Endodermal cell (in vitro differentiated cells): ENCODE measurements around the gene MARCHF5. TPM values are rescaled to one million over a fixed set of nuclear protein-coding genes. Genes with fewer than 3 reads are reported as not detected.

Experiments used
- DNase-seq: peaks from one replicate; pipeline ENCODE4 v3.0.0-alpha.2; 2017
- H3K27ac ChIP-seq: 2 replicates; pipeline ENCODE4 v1.5.1; 2013; ENCODE audit warnings: mild to moderate bottlenecking, low read depth, low read length, moderate library complexity
- H3K27me3 ChIP-seq: 2 replicates; pipeline ENCODE4 v1.6.1; 2013; ENCODE audit warnings: mild to moderate bottlenecking, low read length, moderate library complexity; ENCODE audit not compliant: insufficient read depth, control insufficient read depth, poor library complexity, severe bottlenecking
- H3K36me3 ChIP-seq: 2 replicates; pipeline ENCODE4 v1.7.0; 2013; ENCODE audit warnings: mild to moderate bottlenecking, low read length, moderate library complexity; ENCODE audit not compliant: control insufficient read depth, insufficient read depth
- H3K4me1 ChIP-seq: one replicate; pipeline ENCODE4 v1.7.0; 2013; ENCODE audit warnings: low read length; ENCODE audit not compliant: control insufficient read depth, insufficient read depth
- H3K4me3 ChIP-seq: 2 replicates; pipeline ENCODE4 v1.5.1; 2013; ENCODE audit warnings: mild to moderate bottlenecking, low read length, moderate library complexity
- H3K9ac ChIP-seq: 2 replicates; pipeline ENCODE4 v1.6.1; 2013; ENCODE audit warnings: mild to moderate bottlenecking, low read length, moderate library complexity; ENCODE audit not compliant: poor library complexity, severe bottlenecking; ENCODE audit errors: extremely low read depth
- H3K9me3 ChIP-seq: 2 replicates; pipeline ENCODE4 v1.6.1; 2013; ENCODE audit warnings: mild to moderate bottlenecking, low read length, moderate library complexity; ENCODE audit not compliant: control insufficient read depth
- H3K27ac Mint-ChIP-seq: 2 replicates; pipeline ENCODE4 v1.8.0; 2020; ENCODE audit warnings: mixed read lengths
- H3K27me3 Mint-ChIP-seq: 2 replicates; pipeline ENCODE4 v1.8.0; 2021; ENCODE audit warnings: mild to moderate bottlenecking, mixed read lengths; ENCODE audit not compliant: insufficient read depth
- H3K36me3 Mint-ChIP-seq: 2 replicates; pipeline ENCODE4 v1.8.0; 2020; ENCODE audit warnings: low read depth, mixed read lengths
- H3K4me1 Mint-ChIP-seq: 2 replicates; pipeline ENCODE4 v1.8.0; 2020; ENCODE audit warnings: mixed read lengths
- H3K4me3 Mint-ChIP-seq: 2 replicates; pipeline ENCODE4 v1.8.0; 2020; ENCODE audit warnings: mild to moderate bottlenecking, moderate library complexity, mixed read lengths
- H3K9me3 Mint-ChIP-seq: 2 replicates; pipeline ENCODE4 v1.8.0; 2020; ENCODE audit warnings: mild to moderate bottlenecking, mixed read lengths
- WGBS, 2 experiments: methylation state at CpG; one replicate each; pipeline versions ENCODE4 v1.1.5 to v1.1.7; 2013; ENCODE audit warnings: missing lambda C conversion rate in 2 of 2, mixed read lengths in 1 of 2; ENCODE audit not compliant: insufficient coverage in 1 of 2, insufficient read length in 1 of 2; 5-methylcytosine and 5-hydroxymethylcytosine counted together
- long read RNA-seq, 4 experiments: library from polyadenylated mRNA in 2 of 4; library from RNA in 1 of 4; library from capped mRNA in 1 of 4; stranded (forward) in 3 of 4; unstranded in 1 of 4; transcript quantifications; one replicate each; pipeline ENCODE4 v2.0.0, GENCODE V29; 2020 to 2021; ENCODE audit warnings: inconsistent platforms in 1 of 4
- polyA plus RNA-seq, 2 experiments: library from polyadenylated mRNA; stranded (reverse); fragments of 50-300 nt; gene quantifications; one replicate each; pipeline ENCODE4 v1.2.3, GENCODE V29; 2013
- total RNA-seq, 2 donors: library from RNA; stranded (reverse); fragmentation: NEBNext Ultra II Directional in 1 of 2; extraction: Animal tissue kit (Norgen Biotek cat#: 25700) in 1 of 2; gene quantifications; 2 replicates in 1 of 2; 3 replicates in 1 of 2; pipeline ENCODE4 v1.2.1, GENCODE V29; 2021
- TF ChIP-seq, protein P1 (sequence below): fragments of 200-600 bp; sonication (generic); conservative IDR thresholded peaks from 2 replicates; pipeline ENCODE4 v1.5.0; 2021; ENCODE audit warnings: antibody characterized with exemption, mild to moderate bottlenecking

Gene MARCHF5
- total RNA-seq, result 10 to 100 TPM; 29.8 to 38.0 TPM
- polyA plus RNA-seq (2013, experiment 1 of 2), result 46.9 TPM
- 42.9 TPM for polyA plus RNA-seq (2013, experiment 2 of 2)
- long read RNA-seq, experiment 1, transcript MARCH5-201 (6 exons, 3,926 nt), result major isoform, 5 of 12 reads
- long read RNA-seq, experiment 1, partial matches to known transcripts, result 1 of 12 reads
- long read RNA-seq, experiment 1, other reads (novel, unspliced or antisense), result 6 of 12 reads
- long read RNA-seq, experiment 2, transcript MARCH5-201 (6 exons, 3,926 nt), result major isoform, 42 of 51 reads
- long read RNA-seq, experiment 2, partial matches to known transcripts, result 5 of 51 reads
- long read RNA-seq, experiment 2, other reads (novel, unspliced or antisense), result 4 of 51 reads
- long read RNA-seq, experiment 3, transcript MARCH5-201 (6 exons, 3,926 nt), result major isoform, 117 of 142 reads
- long read RNA-seq, experiment 3, partial matches to known transcripts, result 14 of 142 reads
- long read RNA-seq, experiment 3, other reads (novel, unspliced or antisense), result 11 of 142 reads
- long read RNA-seq, experiment 4, partial matches to known transcripts, result 2 of 6 reads
- long read RNA-seq, experiment 4, other reads (novel, unspliced or antisense), result 1 of 6 reads

- Mint-ChIP-seq H3K9me3 (no peaks in the 10 kb centered on the region), H3K36me3 (peaks cover 14% of the 10 kb centered on the region), H3K4me1 (peaks cover 18% of the 10 kb centered on the region), H3K27ac (peak within 1 kb of the TSS; percentile 86), H3K4me3 (peak within 1 kb of the TSS; percentile 78), H3K27me3 (no peaks in the 10 kb centered on the region)
- H3K27ac ChIP-seq, result peak within 1 kb of the TSS; percentile 86
- peak within 1 kb of the TSS; percentile 94 for H3K4me3 ChIP-seq
- 0% methylated on average over 15 to 79 of the region's 79 CpGs for WGBS, 2 experiments
- H3K9me3 ChIP-seq, result no peaks in the 10 kb centered on the region
- peak; percentile 99 for DNase-seq
- no peaks in the 10 kb centered on the region for H3K4me1 ChIP-seq
- H3K9ac ChIP-seq, result peak within 1 kb of the TSS; percentile 89
- TF ChIP-seq, protein P1, sequence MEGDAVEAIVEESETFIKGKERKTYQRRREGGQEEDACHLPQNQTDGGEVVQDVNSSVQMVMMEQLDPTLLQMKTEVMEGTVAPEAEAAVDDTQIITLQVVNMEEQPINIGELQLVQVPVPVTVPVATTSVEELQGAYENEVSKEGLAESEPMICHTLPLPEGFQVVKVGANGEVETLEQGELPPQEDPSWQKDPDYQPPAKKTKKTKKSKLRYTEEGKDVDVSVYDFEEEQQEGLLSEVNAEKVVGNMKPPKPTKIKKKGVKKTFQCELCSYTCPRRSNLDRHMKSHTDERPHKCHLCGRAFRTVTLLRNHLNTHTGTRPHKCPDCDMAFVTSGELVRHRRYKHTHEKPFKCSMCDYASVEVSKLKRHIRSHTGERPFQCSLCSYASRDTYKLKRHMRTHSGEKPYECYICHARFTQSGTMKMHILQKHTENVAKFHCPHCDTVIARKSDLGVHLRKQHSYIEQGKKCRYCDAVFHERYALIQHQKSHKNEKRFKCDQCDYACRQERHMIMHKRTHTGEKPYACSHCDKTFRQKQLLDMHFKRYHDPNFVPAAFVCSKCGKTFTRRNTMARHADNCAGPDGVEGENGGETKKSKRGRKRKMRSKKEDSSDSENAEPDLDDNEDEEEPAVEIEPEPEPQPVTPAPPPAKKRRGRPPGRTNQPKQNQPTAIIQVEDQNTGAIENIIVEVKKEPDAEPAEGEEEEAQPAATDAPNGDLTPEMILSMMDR, result peak; percentile 81
- H3K36me3 ChIP-seq, result peaks cover 9% of the 10 kb centered on the region
- no peaks in the 10 kb centered on the region for H3K27me3 ChIP-seq
Observed at GRCh38 chr10:92290837-92291615, at the start of gene MARCHF5, which contains the start of gene CPEB3. Gene MARCHF5 (plus strand): TSS chr10:92291167. CDS start chr10:92291495, 328 bp downstream. Gene CPEB3 (minus strand): TSS chr10:92291078. CDS start chr10:92240350, 50,728 bp downstream.

DNA sequence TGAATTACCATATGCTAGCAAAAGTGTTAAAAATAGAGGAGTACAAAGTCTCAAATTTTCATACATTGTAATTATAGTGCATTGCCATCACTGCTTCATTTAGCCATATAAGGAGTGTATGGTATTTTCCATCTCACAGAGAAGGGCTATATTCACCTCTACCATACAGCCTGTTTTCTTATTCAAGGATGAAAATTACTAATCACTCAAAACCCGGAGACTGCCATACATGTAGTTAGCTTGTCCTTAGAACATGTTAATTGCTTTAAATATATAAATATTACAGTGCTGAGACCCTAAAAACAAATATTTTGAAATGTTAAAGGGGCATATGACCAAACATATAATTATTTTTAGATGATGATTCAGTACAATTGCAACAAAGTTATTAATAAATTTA lies 49.5 kb upstream of the MARCHF5 start:
- Mint-ChIP-seq H3K27ac (no peak overlapping the region), H3K4me3 (peak overlapping the region; percentile 74), H3K36me3 (no peaks in the 10 kb centered on the region), H3K4me1 (peaks cover 22% of the 10 kb centered on the region), H3K27me3 (peaks cover 52% of the 10 kb centered on the region), H3K9me3 (no peaks in the 10 kb centered on the region)
- Histone ChIP-seq H3K4me3 (peak overlapping the region; percentile 89), H3K36me3 (no peaks in the 10 kb centered on the region), H3K9ac (peak overlapping the region; percentile 78), H3K9me3 (no peaks in the 10 kb centered on the region), H3K27ac (no peak overlapping the region), H3K4me1 (peaks cover 5% of the 10 kb centered on the region), H3K27me3 (peaks cover 30% of the 10 kb centered on the region)
- TF ChIP-seq, protein P1, result no peak
- 43% methylated on average over 1 of the region's 1 CpG; no CpG with 5 or more reads in 1 of the 2 experiments for WGBS, 2 experiments
- DNase-seq, result no peak

DNA sequence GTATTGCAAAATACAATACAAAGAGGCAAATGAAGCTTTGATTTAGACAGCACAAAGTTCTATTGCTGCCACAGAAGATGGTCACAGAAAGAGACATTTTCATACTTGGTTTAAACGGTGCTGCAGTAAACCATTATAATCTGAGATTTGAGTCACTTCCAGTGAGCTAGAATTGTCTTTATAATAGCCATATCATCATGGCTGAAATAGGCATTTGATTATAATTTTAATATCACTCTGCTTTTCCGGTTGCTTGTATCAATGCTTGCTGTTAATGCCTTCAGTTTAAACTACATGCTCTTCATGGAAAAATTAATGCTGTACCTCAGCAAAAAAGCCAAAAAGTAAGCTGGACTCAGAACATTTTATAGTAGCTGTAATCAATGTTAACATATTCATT lies 48.6 kb upstream of the MARCHF5 start:
- H3K9me3 Mint-ChIP-seq, result no peaks in the 10 kb centered on the region
- no peaks in the 10 kb centered on the region for H3K9me3 ChIP-seq
- H3K4me3 ChIP-seq, result no peak overlapping the region
- no peak for DNase-seq
- H3K27me3 Mint-ChIP-seq, result peaks cover 46% of the 10 kb centered on the region
- no peaks in the 10 kb centered on the region for H3K36me3 ChIP-seq
- H3K27ac ChIP-seq, result no peak overlapping the region
- H3K9ac ChIP-seq, result no peak overlapping the region
- H3K4me1 ChIP-seq, result peaks cover under 1% of the 10 kb centered on the region
- TF ChIP-seq, protein P1, result no peak
- H3K4me3 Mint-ChIP-seq, result no peak overlapping the region
- no peak overlapping the region for H3K27ac Mint-ChIP-seq
- peaks cover 25% of the 10 kb centered on the region for H3K27me3 ChIP-seq
- peaks cover 20% of the 10 kb centered on the region for H3K4me1 Mint-ChIP-seq
- 30 to 64% methylated on average over 1 to 2 of the region's 2 CpGs for WGBS, 2 experiments
- no peaks in the 10 kb centered on the region for H3K36me3 Mint-ChIP-seq
